H7 (cell line): ENCODE results near the gene QKI. TPM values are rescaled to one million over a fixed set of nuclear protein-coding genes. Genes with fewer than 3 reads are reported as not detected.

Experiments
- DNase-seq: peaks from one replicate; pipeline ENCODE4 v3.0.0; 2012
- H3K27me3 ChIP-seq: 2 replicates; pipeline ENCODE4 v1.6.0; 2011; ENCODE audit warnings: mild to moderate bottlenecking, low read length; ENCODE audit not compliant: control insufficient read depth, insufficient read depth
- H3K36me3 ChIP-seq: replicated peaks from 2 replicates; pipeline ENCODE4 v1.5.1; 2011; ENCODE audit warnings: low read length; ENCODE audit not compliant: control insufficient read depth, insufficient read depth
- H3K4me3 ChIP-seq: 2 replicates; pipeline ENCODE4 v1.5.1; 2011; ENCODE audit warnings: low read depth, mild to moderate bottlenecking, control low read depth, low read length, moderate library complexity; ENCODE audit not compliant: insufficient read depth
- total RNA-seq: library from RNA; depleted of rRNA; stranded (reverse); fragments of >200 nt; shearing (Covaris generic); gene quantifications from 2 replicates; pipeline ENCODE4 v1.2.3, GENCODE V29; 2014

Gene QKI
- total RNA-seq, 1 experiment from 2014 or later = 155 TPM

- DNase-seq = no peak
- Histone ChIP-seq H3K4me3 (no peak overlapping the region), H3K36me3 (no peaks in the 10 kb centered on the region; the same call in 1 of the 2 replicates), H3K27me3 (no peaks in the 10 kb centered on the region)
Observed at GRCh38 chr6:163554032-163554431, 139.5 kb downstream of the QKI start.

GRCh38 chr6:163554663-163555062, 140.1 kb downstream of the QKI start:
- DNase-seq = peak; percentile 10
- Histone ChIP-seq H3K36me3 (no peaks in the 10 kb centered on the region; the same call in 1 of the 2 replicates), H3K27me3 (no peaks in the 10 kb centered on the region), H3K4me3 (no peak overlapping the region)

GRCh38 chr6:163559661-163560060, 145.1 kb downstream of the QKI start:
- H3K4me3 ChIP-seq = no peak overlapping the region
- no peak for DNase-seq
- H3K36me3 ChIP-seq = peaks cover 2% of the 10 kb centered on the region
- no peaks in the 10 kb centered on the region for H3K27me3 ChIP-seq

- H3K27me3 ChIP-seq = no peaks in the 10 kb centered on the region
- no peak for DNase-seq
- peaks cover 2% of the 10 kb centered on the region for H3K36me3 ChIP-seq
- H3K4me3 ChIP-seq = no peak overlapping the region
Observed at GRCh38 chr6:163563318-163563717, 148.8 kb downstream of the QKI start.

- H3K36me3 ChIP-seq = peaks cover 2% of the 10 kb centered on the region
- H3K27me3 ChIP-seq = no peaks in the 10 kb centered on the region
- H3K4me3 ChIP-seq = no peak overlapping the region
- no peak for DNase-seq
Observed at GRCh38 chr6:163564534-163564933, 150.0 kb downstream of the QKI start.

GRCh38 chr6:163565140-163565539, 150.6 kb downstream of the QKI start:
- H3K4me3 ChIP-seq = no peak overlapping the region
- DNase-seq = no peak
- H3K36me3 ChIP-seq = peaks cover 2% of the 10 kb centered on the region
- H3K27me3 ChIP-seq = no peaks in the 10 kb centered on the region

- H3K36me3 ChIP-seq = peaks cover 2% of the 10 kb centered on the region
Observed at GRCh38 chr6:163566056-163566455, 151.5 kb downstream of the QKI start.

GRCh38 chr6:163568275-163568674, 153.8 kb downstream of the QKI start:
- DNase-seq = no peak
- H3K36me3 ChIP-seq = peaks cover 2% of the 10 kb centered on the region
- no peak overlapping the region for H3K4me3 ChIP-seq
- no peaks in the 10 kb centered on the region for H3K27me3 ChIP-seq

More at GRCh38 chr6:163566056-163566455, 151.5 kb downstream of the QKI start:
- Histone ChIP-seq H3K27me3 (no peaks in the 10 kb centered on the region), H3K4me3 (no peak overlapping the region)
- DNase-seq = no peak

GRCh38 chr6:163570579-163571231, 156.2 kb downstream of the QKI start:
- no peak for DNase-seq
- Histone ChIP-seq H3K36me3 (no peaks in the 10 kb centered on the region; the same call in 1 of the 2 replicates), H3K4me3 (no peak overlapping the region), H3K27me3 (no peaks in the 10 kb centered on the region)

- no peak overlapping the region for H3K4me3 ChIP-seq
- no peaks in the 10 kb centered on the region; the same call in 1 of the 2 replicates for H3K36me3 ChIP-seq
- no peak for DNase-seq
- H3K27me3 ChIP-seq = no peaks in the 10 kb centered on the region
Observed at GRCh38 chr6:163571730-163572129, 157.2 kb downstream of the QKI start.

- Histone ChIP-seq H3K27me3 (no peaks in the 10 kb centered on the region), H3K4me3 (no peak overlapping the region), H3K36me3 (no peaks in the 10 kb centered on the region; the same call in 1 of the 2 replicates)
- DNase-seq = no peak
Observed at GRCh38 chr6:163572612-163573011, 158.1 kb downstream of the QKI start.

- no peak for DNase-seq
- no peaks in the 10 kb centered on the region; the same call in 1 of the 2 replicates for H3K36me3 ChIP-seq
- no peak overlapping the region for H3K4me3 ChIP-seq
- no peaks in the 10 kb centered on the region for H3K27me3 ChIP-seq
Observed at GRCh38 chr6:163573503-163574179, 159.1 kb downstream of the QKI start.

GRCh38 chr6:163576114-163576513, 161.6 kb downstream of the QKI start:
- no peaks in the 10 kb centered on the region for H3K27me3 ChIP-seq
- no peak for DNase-seq
- no peaks in the 10 kb centered on the region for H3K36me3 ChIP-seq
- no peak overlapping the region for H3K4me3 ChIP-seq

- DNase-seq = no peak
- H3K4me3 ChIP-seq = no peak overlapping the region
- H3K27me3 ChIP-seq = no peaks in the 10 kb centered on the region
- H3K36me3 ChIP-seq = no peaks in the 10 kb centered on the region
Observed at GRCh38 chr6:163577404-163577803, 162.9 kb downstream of the QKI start.

- Histone ChIP-seq H3K27me3 (no peaks in the 10 kb centered on the region), H3K36me3 (no peaks in the 10 kb centered on the region), H3K4me3 (no peak overlapping the region)
- no peak for DNase-seq
Observed at GRCh38 chr6:163579111-163579879, 164.8 kb downstream of the QKI start.
